Prostate gland (tissue), 2 donors: ENCODE measurements around the gene TREX2. TPM values are rescaled to one million over a fixed set of nuclear protein-coding genes. Genes with fewer than 3 reads are reported as not detected.

Experiments used
- DNase-seq: peaks from one replicate; pipeline ENCODE4 v3.0.0-alpha.2; 2019; ENCODE audit warnings: low spot score
- H3K27ac ChIP-seq, 2 donors: fragments of 200-600 bp; sonication (generic); 2 replicates each; pipeline ENCODE4 v1.5.1; 2017 to 2019
- H3K27me3 ChIP-seq: fragments of 200-600 bp; sonication (generic); replicated peaks from 2 replicates; pipeline ENCODE4 v1.5.1; 2019; ENCODE audit not compliant: insufficient read depth
- H3K36me3 ChIP-seq, 2 donors: fragments of 200-600 bp; sonication (generic); 1 replicate in 1 of 2; 2 replicates in 1 of 2; pipeline versions ENCODE4 v1.5.1 to v1.8.1; 2017 to 2019
- H3K4me1 ChIP-seq: fragments of 200-600 bp; sonication (generic); replicated peaks from 2 replicates; pipeline ENCODE4 v1.5.1; 2019
- H3K4me3 ChIP-seq, 2 donors: fragments of 200-600 bp; sonication (generic); 2 replicates each; pipeline ENCODE4 v1.5.1; 2017 to 2019
- H3K9me3 ChIP-seq: fragments of 200-600 bp; sonication (generic); 2 replicates; pipeline ENCODE4 v1.5.1; 2017
- POLR2A ChIP-seq: fragments of 450-650 bp; IDR thresholded peaks from one replicate; pipeline ENCODE4 v1.6.1; 2016; ENCODE audit warnings: antibody characterized with exemption, mild to moderate bottlenecking
- POLR2AphosphoS5 ChIP-seq: sonication (generic); formaldehyde crosslinking; IDR thresholded peaks from one replicate; pipeline ENCODE4 v1.6.1; 2017; ENCODE audit warnings: antibody characterized with exemption
- WGBS: methylation state at CpG from one replicate; pipeline ENCODE4 v1.1.5; 2018; 5-methylcytosine and 5-hydroxymethylcytosine counted together
- intact Hi-C: fragments of 100-400 bp; cut with DNase I; formaldehyde crosslinking; loops from one replicate; pipeline ENCODE4 v1.14.2; 2022
- total RNA-seq, 2 donors: library from RNA; depleted of rRNA; stranded (reverse); fragments of >200 nt; gene quantifications; one replicate each; pipeline ENCODE4 v1.1.0, GENCODE V29; 2016
- TF ChIP-seq, protein P1 (sequence below), 4 experiments: fragments of 200-600 bp in 2 of 4; fragments of 450-650 bp in 2 of 4; sonication (generic) in 2 of 4; IDR thresholded peaks; 1 replicate in 3 of 4; 2 replicates in 1 of 4; pipeline ENCODE4 v1.5.1; 2016 to 2019; ENCODE audit warnings: antibody characterized with exemption in 4 of 4, mild to moderate bottlenecking in 2 of 4, moderate library complexity in 2 of 4

Gene TREX2
- total RNA-seq, 2 donors from 2014 or later, result 5.8 to 6.3 TPM

DNA sequence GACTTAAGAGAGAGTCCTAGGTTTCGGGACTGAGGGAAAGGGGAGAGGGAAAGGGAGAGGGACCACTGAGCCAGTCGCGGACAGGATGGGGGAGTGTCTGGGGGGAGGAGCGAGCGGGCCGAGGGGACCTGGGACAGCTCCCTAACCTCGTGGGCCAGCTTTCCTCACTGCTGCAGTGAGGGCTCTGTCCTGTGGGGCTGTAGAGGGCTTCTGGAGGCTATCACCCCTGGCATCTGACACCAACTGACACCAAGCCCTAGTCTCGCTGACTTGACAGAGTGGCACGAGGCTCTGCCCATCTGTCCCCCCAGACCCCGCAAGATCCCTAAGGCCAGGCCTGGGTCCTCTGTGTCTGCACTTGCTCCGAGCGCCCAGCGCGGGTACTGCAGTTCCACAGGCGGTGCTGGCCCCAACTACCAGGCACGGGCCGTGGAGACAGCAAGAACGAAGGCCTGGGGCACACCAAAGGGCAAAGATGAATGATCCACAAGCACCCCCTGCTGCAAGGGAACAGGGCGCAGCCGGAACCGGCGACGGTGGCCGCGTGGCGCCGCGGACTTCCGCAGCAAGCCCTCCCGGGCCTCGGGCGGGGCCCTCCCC, 24.1 kb upstream of the TREX2 start:
- TF ChIP-seq POLR2AphosphoS5 (no peak), POLR2A (no peak)
- TF ChIP-seq, protein P1, sequence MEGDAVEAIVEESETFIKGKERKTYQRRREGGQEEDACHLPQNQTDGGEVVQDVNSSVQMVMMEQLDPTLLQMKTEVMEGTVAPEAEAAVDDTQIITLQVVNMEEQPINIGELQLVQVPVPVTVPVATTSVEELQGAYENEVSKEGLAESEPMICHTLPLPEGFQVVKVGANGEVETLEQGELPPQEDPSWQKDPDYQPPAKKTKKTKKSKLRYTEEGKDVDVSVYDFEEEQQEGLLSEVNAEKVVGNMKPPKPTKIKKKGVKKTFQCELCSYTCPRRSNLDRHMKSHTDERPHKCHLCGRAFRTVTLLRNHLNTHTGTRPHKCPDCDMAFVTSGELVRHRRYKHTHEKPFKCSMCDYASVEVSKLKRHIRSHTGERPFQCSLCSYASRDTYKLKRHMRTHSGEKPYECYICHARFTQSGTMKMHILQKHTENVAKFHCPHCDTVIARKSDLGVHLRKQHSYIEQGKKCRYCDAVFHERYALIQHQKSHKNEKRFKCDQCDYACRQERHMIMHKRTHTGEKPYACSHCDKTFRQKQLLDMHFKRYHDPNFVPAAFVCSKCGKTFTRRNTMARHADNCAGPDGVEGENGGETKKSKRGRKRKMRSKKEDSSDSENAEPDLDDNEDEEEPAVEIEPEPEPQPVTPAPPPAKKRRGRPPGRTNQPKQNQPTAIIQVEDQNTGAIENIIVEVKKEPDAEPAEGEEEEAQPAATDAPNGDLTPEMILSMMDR (IDR thresholded peaks at IDR 0.05), result no peak
- Histone ChIP-seq H3K27ac (no peak overlapping the region), H3K36me3 (no peaks in the 10 kb centered on the region), H3K27me3 (no peaks in the 10 kb centered on the region), H3K4me1 (no peaks in the 10 kb centered on the region), H3K4me3 (peak overlapping the region; percentile 41), H3K9me3 (no peaks in the 10 kb centered on the region)
- DNase-seq, result no peak
- 0% methylated on average over 7 of the region's 32 CpGs for WGBS
- intact Hi-C loops, result no loop called here

GRCh38 chrX:153468008-153468580, 22.2 kb upstream of the TREX2 start:
- Histone ChIP-seq H3K36me3 (no peaks in the 10 kb centered on the region), H3K4me3 (no peak overlapping the region), H3K27me3 (no peaks in the 10 kb centered on the region), H3K4me1 (no peaks in the 10 kb centered on the region), H3K27ac (no peak overlapping the region), H3K9me3 (no peaks in the 10 kb centered on the region)
- TF ChIP-seq, protein P1 (IDR thresholded peaks at IDR 0.05), result no peak
- TF ChIP-seq POLR2AphosphoS5, result no peak
- no peak for TF ChIP-seq POLR2A
- intact Hi-C loops, result no loop called here
- no peak for DNase-seq
- 78% methylated on average over 4 of the region's 12 CpGs for WGBS

- TF ChIP-seq POLR2A (no peak), POLR2AphosphoS5 (no peak)
- TF ChIP-seq, protein P1 (IDR thresholded peaks at IDR 0.05), result no peak
- 87% methylated on average over 11 of the region's 19 CpGs for WGBS
- intact Hi-C loops, result no loop called here
- no peak for DNase-seq
- Histone ChIP-seq H3K4me1 (no peaks in the 10 kb centered on the region), H3K9me3 (no peaks in the 10 kb centered on the region), H3K27ac (no peak overlapping the region), H3K27me3 (no peaks in the 10 kb centered on the region), H3K36me3 (no peaks in the 10 kb centered on the region), H3K4me3 (no peak overlapping the region)
Observed at GRCh38 chrX:153465691-153466380, 20.0 kb upstream of the TREX2 start.

DNA sequence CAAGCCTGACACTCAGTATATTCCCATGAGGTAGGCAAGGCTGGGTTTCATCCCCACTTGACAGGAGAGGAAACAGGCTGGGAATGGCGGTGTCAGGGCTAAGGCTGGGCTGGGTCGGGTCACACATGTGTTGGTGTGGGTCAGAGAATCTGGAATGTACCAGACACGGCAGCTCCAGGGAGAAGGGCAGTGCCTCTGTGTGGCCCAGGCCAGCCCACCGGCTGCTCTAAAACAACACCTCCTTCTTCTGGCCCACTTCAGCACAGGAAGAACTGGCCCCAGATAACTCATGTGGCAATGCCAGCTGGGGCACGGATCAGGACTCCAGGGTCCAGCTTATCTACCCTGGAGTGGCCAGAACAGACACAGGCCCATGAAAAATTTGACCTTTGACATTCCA, 18.3 kb upstream of the TREX2 start:
- Histone ChIP-seq H3K27ac (no peak overlapping the region), H3K4me3 (no peak overlapping the region), H3K9me3 (no peaks in the 10 kb centered on the region), H3K36me3 (no peaks in the 10 kb centered on the region), H3K4me1 (no peaks in the 10 kb centered on the region), H3K27me3 (no peaks in the 10 kb centered on the region)
- WGBS, result 85% methylated on average over 2 of the region's 5 CpGs
- no peak for DNase-seq
- intact Hi-C loops, result no loop called here
- TF ChIP-seq POLR2AphosphoS5 (no peak), POLR2A (no peak)
- TF ChIP-seq, protein P1 (IDR thresholded peaks at IDR 0.05), result no peak
